ENCODE results near the gene ABCA9.
"Not testable (repeated sequence)": the region's sequence is repeated elsewhere in the genome, so short reads cannot be mapped to it uniquely, and the experiment has no call there.

Gene ABCA9

DNA sequence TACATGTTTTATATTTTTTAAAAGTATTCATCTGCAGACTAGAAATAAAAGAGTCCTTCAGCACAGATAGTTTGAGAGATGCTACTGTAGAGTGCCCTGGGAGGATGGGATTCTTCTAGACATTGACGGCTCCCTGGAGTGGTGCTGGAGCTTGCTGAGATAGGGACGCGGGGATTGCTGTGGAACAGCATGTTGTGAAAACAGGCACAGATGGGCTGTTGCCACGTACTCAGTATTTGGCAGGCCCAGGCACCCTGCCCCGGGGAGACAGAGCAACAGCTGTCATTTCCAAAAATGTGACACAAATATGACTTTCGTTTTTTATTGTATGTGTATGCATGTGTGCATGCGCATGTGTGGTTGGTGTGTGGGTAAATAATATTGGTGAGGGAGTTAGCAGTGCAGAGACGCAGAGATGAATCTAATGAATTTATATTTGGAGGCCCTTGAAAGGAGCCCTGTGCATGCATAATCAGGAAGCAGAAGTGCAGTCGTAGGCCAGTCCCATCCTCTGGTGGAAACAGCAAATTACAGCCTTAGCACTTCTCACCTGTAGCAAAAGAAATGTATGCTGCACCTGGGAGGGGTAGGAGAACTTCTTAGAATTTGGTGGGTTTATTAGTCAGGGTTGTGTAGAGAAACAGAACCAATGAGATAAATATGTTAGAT, 99.4 kb downstream of the ABCA9 start:
- TF ChIP-seq, protein P1, sequence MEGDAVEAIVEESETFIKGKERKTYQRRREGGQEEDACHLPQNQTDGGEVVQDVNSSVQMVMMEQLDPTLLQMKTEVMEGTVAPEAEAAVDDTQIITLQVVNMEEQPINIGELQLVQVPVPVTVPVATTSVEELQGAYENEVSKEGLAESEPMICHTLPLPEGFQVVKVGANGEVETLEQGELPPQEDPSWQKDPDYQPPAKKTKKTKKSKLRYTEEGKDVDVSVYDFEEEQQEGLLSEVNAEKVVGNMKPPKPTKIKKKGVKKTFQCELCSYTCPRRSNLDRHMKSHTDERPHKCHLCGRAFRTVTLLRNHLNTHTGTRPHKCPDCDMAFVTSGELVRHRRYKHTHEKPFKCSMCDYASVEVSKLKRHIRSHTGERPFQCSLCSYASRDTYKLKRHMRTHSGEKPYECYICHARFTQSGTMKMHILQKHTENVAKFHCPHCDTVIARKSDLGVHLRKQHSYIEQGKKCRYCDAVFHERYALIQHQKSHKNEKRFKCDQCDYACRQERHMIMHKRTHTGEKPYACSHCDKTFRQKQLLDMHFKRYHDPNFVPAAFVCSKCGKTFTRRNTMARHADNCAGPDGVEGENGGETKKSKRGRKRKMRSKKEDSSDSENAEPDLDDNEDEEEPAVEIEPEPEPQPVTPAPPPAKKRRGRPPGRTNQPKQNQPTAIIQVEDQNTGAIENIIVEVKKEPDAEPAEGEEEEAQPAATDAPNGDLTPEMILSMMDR (IDR thresholded peaks at IDR 0.05; ENCODE audit: insufficient read depth, low read depth, low read length, missing control alignments): no peak
- H3K4me3 ChIP-seq (ENCODE audit: low read depth, low read length): no peak overlapping the region
- peak; percentile 3 for DNase-seq (ENCODE audit: low read depth)

DNA sequence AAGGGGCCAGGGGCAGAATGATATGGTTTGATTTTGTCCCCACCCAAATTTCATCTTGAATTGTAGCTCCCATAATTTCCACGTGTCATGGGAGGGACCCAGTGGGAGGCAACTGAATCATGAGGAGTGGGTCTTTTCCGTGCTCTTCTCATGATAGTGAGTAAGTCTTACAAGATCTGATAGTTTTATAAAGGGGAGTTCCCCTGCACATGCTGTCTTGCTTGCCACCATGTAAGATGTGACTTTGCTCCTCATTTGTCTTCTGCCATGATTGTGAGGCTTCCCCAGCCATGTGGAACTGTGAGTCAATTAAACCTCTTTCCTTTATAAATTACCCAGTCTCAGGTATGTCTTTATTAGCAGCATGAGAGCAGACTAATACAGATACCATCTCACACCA, 101.6 kb downstream of the ABCA9 start:
- not testable (repeated sequence) for H3K4me3 ChIP-seq (ENCODE audit: low read depth, low read length); DNase-seq (ENCODE audit: low read depth)

DNA sequence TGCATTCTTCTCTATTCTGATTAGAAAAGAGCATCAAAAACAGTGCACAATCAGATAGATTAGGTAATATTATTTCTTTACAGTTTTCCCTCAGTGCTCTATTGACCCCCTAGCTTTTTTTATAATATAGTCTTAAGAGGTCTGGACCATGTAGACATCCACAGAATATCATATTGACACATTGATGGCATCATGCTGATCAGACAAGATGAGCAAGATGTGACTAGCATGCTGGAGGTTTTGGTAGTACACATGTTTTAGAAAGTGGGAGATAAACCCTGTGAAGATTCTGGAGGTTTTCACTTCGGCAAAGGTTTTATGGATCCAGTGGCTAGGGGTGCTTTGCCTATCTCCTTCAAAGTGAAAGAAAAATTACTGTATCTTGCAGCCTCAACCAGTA, 102.8 kb downstream of the ABCA9 start:
- TF ChIP-seq, protein P1 (IDR thresholded peaks at IDR 0.05; ENCODE audit: insufficient read depth, low read depth, low read length, missing control alignments): no peak
- DNase-seq (ENCODE audit: low read depth): no peak
- no peak overlapping the region for H3K4me3 ChIP-seq (ENCODE audit: low read depth, low read length)

DNA sequence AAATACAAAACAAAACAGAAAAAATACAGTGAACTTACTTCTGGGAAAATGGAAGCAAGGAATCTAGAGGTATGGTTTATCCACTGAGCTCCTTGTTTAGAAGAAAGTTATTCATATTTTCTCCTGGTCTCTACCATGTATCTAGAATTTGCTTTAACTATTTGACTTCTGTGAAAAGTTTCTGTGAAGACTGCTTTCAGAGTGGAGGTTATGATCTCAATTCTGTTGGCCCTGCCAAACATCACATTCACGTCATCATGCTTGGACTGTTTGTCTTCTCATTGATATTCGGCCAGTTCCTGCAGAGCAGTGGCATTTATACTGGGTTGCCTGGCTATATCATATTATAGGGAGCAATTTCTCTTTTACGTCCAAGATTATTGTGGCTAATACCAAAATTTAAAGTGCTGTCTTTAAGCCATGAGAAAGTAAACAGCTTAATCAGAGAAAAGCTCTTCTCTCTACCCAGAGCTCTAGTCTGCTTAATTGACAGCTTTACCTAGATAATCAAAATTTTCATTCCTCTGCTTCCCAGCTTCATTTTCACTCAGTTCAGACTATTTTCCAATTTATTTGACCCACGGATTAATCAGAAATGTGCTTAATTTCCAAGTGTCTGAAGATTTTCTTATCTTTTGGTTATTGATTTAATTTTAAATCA, 105.4 kb downstream of the ABCA9 start, which contains the start of gene ABCA8:
Gene ABCA8 (minus strand): TSS at position 212 of the 661 bp plus-strand sequence. CDS start 13,358 bp downstream, outside the sequence.
- H3K4me3 ChIP-seq (ENCODE audit: low read depth, low read length): no peak within 1 kb of the TSS
- TF ChIP-seq, protein P1 (IDR thresholded peaks at IDR 0.05; ENCODE audit: insufficient read depth, low read depth, low read length, missing control alignments): no peak
- DNase-seq (ENCODE audit: low read depth): no peak

DNA sequence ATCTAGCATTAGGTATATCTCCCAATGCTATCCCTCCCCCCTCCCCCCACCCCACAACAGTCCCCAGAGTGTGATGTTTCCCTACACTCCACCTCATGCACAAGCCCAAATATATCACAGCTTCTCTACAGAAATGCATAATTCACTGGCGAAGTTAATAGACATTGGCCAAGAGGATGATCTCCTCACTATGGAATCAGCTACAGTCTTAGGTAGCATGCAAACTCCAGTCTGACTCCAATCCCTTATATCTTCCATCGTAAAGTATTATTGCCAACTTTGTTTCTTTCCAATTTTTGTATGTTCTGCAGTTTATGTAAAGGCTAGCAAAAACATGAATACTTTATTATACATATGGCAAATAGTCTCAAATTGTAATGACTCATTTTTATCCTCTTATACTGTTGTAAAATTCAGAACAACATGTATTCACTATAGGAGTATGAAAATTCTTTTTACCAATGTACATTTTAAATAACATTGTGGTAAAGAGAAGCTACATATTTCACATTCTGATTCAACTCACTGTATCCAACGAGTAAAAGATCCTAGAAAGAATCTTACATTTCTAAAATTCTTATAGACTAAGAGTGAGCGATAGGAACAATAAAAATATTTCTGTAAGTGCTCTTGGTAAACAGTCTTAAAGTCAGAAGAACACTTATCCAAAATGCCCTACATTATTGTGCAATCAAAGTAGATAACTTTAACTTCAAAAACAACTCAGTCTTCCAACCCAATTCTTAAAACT, 106.4 kb downstream of the ABCA9 start:
- no peak overlapping the region for H3K4me3 ChIP-seq (ENCODE audit: low read depth, low read length)
- DNase-seq (ENCODE audit: low read depth): no peak
- TF ChIP-seq, protein P1 (IDR thresholded peaks at IDR 0.05; ENCODE audit: insufficient read depth, low read depth, low read length, missing control alignments): no peak

DNA sequence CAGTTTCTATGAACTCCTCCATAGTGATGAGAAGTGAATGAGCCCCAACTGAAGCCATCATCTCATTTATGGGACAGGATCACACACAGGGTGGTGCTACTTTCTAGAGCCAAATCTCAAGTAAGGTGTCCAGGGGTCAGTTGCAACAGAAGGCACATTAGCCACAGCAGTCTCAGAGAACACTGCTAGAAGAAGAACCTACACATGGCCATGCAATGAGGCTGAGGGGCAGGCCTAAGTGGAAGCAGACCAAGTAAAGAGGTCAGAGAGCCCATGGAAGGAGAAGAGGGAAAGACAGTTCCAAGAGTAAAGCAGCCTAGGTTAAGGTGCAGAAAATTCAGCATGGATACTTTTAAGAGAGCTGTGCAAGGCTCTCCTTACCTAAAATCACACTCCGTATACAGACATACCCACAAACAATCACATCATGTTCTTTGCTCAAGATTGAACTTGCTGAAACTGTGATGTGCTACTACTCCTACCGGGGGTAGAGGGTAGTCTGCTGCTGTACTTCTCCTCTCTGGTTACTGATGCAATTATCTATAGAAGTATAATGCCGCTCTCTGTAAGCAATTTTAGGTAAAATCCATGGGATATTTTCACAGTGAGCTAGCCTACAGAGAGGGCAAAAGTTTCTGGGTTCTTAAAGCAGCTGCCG, 107.3 kb downstream of the ABCA9 start:
- no peak overlapping the region for H3K4me3 ChIP-seq (ENCODE audit: low read depth, low read length)
- DNase-seq (ENCODE audit: low read depth): no peak
- TF ChIP-seq, protein P1 (IDR thresholded peaks at IDR 0.05; ENCODE audit: insufficient read depth, low read depth, low read length, missing control alignments): no peak

DNA sequence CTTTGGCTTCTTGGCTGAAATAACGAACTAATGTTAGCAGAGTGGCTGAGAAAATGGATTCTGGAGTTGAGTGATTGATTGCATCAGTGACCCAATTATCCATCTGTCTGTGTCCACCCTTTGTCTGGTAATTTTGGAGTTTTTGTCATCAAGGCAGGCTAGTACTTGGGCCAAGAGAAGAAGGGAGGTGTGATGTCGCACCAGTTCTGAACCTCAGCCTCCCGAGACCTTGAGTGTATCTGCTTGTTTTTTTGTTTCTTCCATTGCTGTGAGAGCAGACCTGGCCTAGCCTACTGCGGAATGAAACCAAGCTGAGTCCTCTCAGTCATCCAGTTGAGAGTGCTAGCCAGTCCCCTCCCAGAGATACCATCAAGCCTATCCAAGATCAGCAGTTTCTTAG, 110.0 kb downstream of the ABCA9 start:
- no peak overlapping the region for H3K4me3 ChIP-seq (ENCODE audit: low read depth, low read length)
- no peak for DNase-seq (ENCODE audit: low read depth)
- TF ChIP-seq, protein P1 (IDR thresholded peaks at IDR 0.05; ENCODE audit: insufficient read depth, low read depth, low read length, missing control alignments): no peak

DNA sequence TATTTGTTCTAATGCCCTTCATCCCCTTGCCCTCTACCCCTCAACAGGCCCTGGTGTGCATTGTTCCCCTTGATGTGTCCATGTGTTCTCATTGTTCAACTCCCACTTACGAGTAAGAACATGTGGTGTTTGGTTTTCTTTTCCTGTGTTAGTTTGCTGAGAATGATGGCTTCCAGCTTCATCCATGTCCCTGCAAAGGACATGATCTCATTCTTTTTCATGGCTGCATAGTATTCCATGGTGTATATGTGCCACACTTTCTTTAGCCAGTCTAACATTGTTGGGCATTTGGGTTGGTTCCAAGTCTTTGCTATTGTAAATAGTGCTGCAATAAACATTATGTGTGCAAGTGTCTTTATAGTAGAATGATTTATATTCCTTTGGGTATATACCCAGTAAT, 112.9 kb downstream of the ABCA9 start:
- DNase-seq (ENCODE audit: low read depth); H3K4me3 ChIP-seq (ENCODE audit: low read depth, low read length): not testable (repeated sequence)

All from GM12865 (cell line).